ENCODE data around the gene CMIP.
"Not testable (repeated sequence)": the region's sequence is repeated elsewhere in the genome, so short reads cannot be mapped to it uniquely, and the experiment has no call there.

The CMIP gene

DNA sequence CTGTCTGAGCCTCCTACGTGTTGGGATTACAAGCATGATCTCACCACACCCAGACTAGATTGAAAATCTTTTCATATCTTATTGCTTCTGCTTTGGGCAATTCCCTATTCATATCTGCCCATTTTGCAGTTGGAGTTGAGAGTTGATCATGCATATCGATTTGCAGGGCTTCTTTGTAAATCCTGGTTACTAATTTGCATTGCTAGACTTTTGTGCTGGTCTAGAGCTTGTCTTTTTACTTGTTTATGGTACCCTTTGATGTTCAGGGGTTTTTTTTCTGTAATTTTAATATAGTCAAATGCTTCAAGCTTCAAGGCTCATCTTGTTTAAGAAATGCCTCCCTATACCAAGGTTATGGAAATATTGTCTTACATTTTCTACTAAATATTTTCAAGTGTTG is 23.5 kb upstream of the CMIP start:
- no peaks in the 10 kb centered on the region for H3K27me3 ChIP-seq (ENCODE audit: control insufficient read depth in 2 of 2, insufficient read depth in 2 of 2, low read length in 2 of 2)
- no peaks in the 10 kb centered on the region for H3K36me3 ChIP-seq (ENCODE audit: control insufficient read depth in 2 of 2, insufficient read depth in 2 of 2, low read length in 2 of 2)
- H3K27ac ChIP-seq (ENCODE audit: low read depth in 2 of 2, low read length in 2 of 2): no peak overlapping the region
- H3K4me3 ChIP-seq (ENCODE audit: low read length in 2 of 2): no peak overlapping the region
- no peaks in the 10 kb centered on the region for H3K9me3 ChIP-seq (ENCODE audit: control insufficient read depth in 2 of 2, low read length in 2 of 2)
- peaks cover 0 to 2% of the 10 kb centered on the region in 2 donors for H3K4me1 ChIP-seq (ENCODE audit: control insufficient read depth in 2 of 2, insufficient read depth in 2 of 2, low read length in 2 of 2)
- H3K9ac ChIP-seq (ENCODE audit: low read depth in 1 of 2, low read length in 2 of 2): no peak overlapping the region

DNA sequence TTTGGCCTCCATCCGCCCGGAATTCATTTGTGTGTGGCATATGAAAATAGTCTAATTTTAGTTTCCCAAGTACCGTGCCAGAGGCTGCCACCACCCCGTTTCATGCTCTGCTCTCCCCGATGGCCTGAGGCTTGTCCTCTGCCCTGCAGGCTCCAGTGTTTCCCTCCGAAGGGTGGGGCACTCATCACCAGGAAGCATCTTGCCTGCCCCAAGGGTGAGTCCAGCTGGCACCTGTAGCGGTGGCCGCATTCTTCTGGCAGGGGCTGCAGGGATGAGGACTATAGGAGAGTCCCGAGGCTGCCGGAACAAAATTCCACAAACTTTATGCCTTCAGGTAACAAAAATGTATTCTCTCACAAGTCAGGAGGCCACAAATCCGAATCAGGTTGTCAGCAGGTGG is 23.1 kb upstream of the CMIP start:
- no peaks in the 10 kb centered on the region for H3K27me3 ChIP-seq (ENCODE audit: control insufficient read depth in 2 of 2, insufficient read depth in 2 of 2, low read length in 2 of 2)
- no peak overlapping the region for H3K4me3 ChIP-seq (ENCODE audit: low read length in 2 of 2)
- no peak overlapping the region for H3K27ac ChIP-seq (ENCODE audit: low read depth in 2 of 2, low read length in 2 of 2)
- H3K36me3 ChIP-seq (ENCODE audit: control insufficient read depth in 2 of 2, insufficient read depth in 2 of 2, low read length in 2 of 2): no peaks in the 10 kb centered on the region
- H3K4me1 ChIP-seq (ENCODE audit: control insufficient read depth in 2 of 2, insufficient read depth in 2 of 2, low read length in 2 of 2): peaks cover 0 to 2% of the 10 kb centered on the region in 2 donors
- no peak overlapping the region for H3K9ac ChIP-seq (ENCODE audit: low read depth in 1 of 2, low read length in 2 of 2)
- no peaks in the 10 kb centered on the region for H3K9me3 ChIP-seq (ENCODE audit: control insufficient read depth in 2 of 2, low read length in 2 of 2)

DNA sequence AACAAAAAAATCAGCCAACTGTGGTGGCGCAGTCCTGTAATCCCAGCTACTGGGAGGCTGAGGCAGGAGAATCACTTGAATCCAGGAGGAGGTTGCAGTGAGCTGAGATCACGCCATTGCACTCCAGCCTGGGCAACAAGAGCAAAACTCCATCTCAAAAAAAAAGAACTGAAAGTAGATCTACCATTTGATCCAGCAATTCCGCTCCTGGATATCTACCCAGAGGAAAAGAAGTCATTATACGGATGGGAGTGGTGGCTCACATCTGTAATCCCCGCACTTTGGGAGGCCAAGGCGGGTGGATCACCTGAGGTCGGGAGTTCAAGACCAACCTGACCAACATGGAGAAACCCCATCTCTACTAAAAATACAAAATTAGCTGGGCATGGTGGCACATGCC is 22.5 kb upstream of the CMIP start:
- H3K9ac ChIP-seq (ENCODE audit: low read depth in 1 of 2, low read length in 2 of 2); H3K4me1 ChIP-seq (ENCODE audit: control insufficient read depth in 2 of 2, insufficient read depth in 2 of 2, low read length in 2 of 2); H3K27me3 ChIP-seq (ENCODE audit: control insufficient read depth in 2 of 2, insufficient read depth in 2 of 2, low read length in 2 of 2); H3K9me3 ChIP-seq (ENCODE audit: control insufficient read depth in 2 of 2, low read length in 2 of 2); H3K4me3 ChIP-seq (ENCODE audit: low read length in 2 of 2); H3K36me3 ChIP-seq (ENCODE audit: control insufficient read depth in 2 of 2, insufficient read depth in 2 of 2, low read length in 2 of 2); H3K27ac ChIP-seq (ENCODE audit: low read depth in 2 of 2, low read length in 2 of 2): not testable (repeated sequence)

DNA sequence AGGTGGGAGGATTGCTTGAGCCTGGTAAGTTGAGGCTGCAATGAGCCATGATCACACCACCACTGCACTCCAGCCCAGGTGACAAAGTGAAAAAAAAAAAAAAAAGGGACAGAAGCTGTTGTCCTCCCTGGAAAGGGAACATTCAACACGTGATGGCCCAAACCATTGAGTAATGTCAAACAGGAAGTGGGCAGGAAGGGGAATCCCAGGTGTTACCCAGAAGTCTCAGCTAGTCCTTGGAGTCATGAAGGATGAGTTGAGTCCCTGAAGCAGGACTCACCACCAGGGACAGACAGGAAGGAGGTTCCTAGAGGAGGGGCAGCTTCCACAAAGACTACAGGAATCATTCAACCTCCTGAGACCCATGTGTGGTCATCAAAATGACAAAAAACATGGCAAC is 19.8 kb upstream of the CMIP start:
- Histone ChIP-seq H3K4me3 (ENCODE audit: low read length in 2 of 2) (no peak overlapping the region), H3K27me3 (ENCODE audit: control insufficient read depth in 2 of 2, insufficient read depth in 2 of 2, low read length in 2 of 2) (no peaks in the 10 kb centered on the region), H3K36me3 (ENCODE audit: control insufficient read depth in 2 of 2, insufficient read depth in 2 of 2, low read length in 2 of 2) (no peaks in the 10 kb centered on the region), H3K27ac (ENCODE audit: low read depth in 2 of 2, low read length in 2 of 2) (no peak overlapping the region), H3K4me1 (ENCODE audit: control insufficient read depth in 2 of 2, insufficient read depth in 2 of 2, low read length in 2 of 2) (no peaks in the 10 kb centered on the region), H3K9ac (ENCODE audit: low read depth in 1 of 2, low read length in 2 of 2) (no peak overlapping the region), H3K9me3 (ENCODE audit: control insufficient read depth in 2 of 2, low read length in 2 of 2) (no peaks in the 10 kb centered on the region)

DNA sequence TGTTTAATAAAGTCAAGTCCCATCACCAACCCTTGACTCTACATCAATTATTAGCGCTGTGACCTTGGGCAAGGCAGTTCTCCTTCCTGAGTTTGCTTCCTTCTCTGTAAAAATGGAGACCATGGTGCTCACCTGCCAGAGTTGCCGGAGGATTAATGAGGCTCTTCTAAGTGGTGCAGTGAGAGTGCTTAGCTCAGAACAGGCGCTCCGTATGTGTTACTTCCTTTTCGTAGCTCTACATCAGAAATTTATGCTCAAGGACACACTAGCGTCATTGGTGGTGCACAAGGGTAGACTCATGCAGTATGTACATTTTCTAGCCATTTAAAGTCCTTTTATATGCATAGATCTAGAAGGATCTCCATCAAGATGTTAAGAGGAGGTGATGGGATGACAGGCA is 17.4 kb upstream of the CMIP start:
- H3K27ac ChIP-seq (ENCODE audit: low read depth in 2 of 2, low read length in 2 of 2): no peak overlapping the region
- no peaks in the 10 kb centered on the region for H3K27me3 ChIP-seq (ENCODE audit: control insufficient read depth in 2 of 2, insufficient read depth in 2 of 2, low read length in 2 of 2)
- H3K4me3 ChIP-seq (ENCODE audit: low read length in 2 of 2): no peak overlapping the region
- H3K9ac ChIP-seq (ENCODE audit: low read depth in 1 of 2, low read length in 2 of 2): no peak overlapping the region
- H3K9me3 ChIP-seq (ENCODE audit: control insufficient read depth in 2 of 2, low read length in 2 of 2): no peaks in the 10 kb centered on the region
- H3K36me3 ChIP-seq (ENCODE audit: control insufficient read depth in 2 of 2, insufficient read depth in 2 of 2, low read length in 2 of 2): no peaks in the 10 kb centered on the region
- no peaks in the 10 kb centered on the region for H3K4me1 ChIP-seq (ENCODE audit: control insufficient read depth in 2 of 2, insufficient read depth in 2 of 2, low read length in 2 of 2)

DNA sequence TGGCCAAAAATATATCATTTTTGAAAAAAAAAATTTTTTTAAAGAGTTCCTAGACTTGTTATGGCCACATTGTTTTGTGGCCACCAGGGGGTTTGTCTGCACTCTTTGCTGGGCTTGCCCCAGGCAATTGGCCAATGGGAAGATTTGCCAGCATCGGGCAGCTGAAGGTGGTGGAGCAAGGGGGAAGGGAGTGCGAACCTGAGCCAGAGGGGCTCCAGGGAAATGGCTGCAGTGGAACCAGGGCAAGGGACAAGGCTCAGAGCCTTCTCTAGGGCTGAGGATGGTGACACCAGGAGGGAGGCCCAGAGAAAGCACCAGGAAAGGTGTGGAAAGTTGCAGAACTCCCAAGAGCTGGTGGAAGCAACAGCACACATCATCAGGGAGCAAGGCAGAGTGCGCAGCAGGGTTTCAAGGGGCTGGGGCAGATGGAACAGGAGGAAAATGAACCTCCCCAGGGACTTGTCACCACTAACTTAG is 15.5 kb upstream of the CMIP start:
- no peaks in the 10 kb centered on the region for H3K27me3 ChIP-seq (ENCODE audit: control insufficient read depth in 2 of 2, insufficient read depth in 2 of 2, low read length in 2 of 2)
- H3K27ac ChIP-seq (ENCODE audit: low read depth in 2 of 2, low read length in 2 of 2): no peak overlapping the region
- H3K36me3 ChIP-seq (ENCODE audit: control insufficient read depth in 2 of 2, insufficient read depth in 2 of 2, low read length in 2 of 2): no peaks in the 10 kb centered on the region
- no peak overlapping the region for H3K9ac ChIP-seq (ENCODE audit: low read depth in 1 of 2, low read length in 2 of 2)
- no peaks in the 10 kb centered on the region for H3K4me1 ChIP-seq (ENCODE audit: control insufficient read depth in 2 of 2, insufficient read depth in 2 of 2, low read length in 2 of 2)
- no peak overlapping the region for H3K4me3 ChIP-seq (ENCODE audit: low read length in 2 of 2)
- H3K9me3 ChIP-seq (ENCODE audit: control insufficient read depth in 2 of 2, low read length in 2 of 2): no peaks in the 10 kb centered on the region

DNA sequence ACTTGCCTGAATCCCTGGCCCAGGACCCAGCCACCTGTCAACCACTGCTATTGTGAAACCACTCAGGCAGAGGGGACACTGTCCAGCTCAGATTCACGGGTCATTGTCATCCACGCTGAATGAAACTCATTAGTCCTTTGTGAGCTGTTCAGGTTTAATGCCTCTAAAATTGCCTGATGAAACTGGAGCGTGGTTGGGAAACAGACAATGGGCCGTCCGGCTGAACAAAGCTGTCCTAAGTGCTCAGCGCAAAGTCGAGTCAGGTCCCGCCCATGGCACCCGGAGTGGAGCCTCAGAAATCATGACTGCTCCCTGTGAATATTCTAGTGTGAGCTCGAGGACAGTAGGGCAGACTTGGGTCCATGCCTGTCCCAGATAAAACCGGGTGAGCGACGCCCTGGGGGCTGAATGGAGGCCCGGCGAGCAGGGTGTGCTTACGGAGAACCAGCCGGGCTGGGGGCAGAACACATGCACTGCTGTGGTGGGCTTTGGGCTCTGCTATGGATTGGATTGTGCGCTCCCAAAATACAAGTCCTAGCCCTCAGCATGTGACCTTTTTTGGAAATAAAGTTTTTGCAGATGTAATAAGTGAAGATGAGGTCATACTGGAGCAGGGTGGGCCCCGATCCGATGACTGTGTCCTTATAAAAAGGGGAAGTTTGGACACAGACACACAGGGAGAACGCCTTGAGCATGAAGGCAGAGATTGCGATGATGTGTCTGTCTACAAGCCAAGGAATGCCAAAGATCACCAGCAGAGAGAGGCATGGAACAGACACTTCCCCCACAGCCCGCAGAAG is 12.9 kb upstream of the CMIP start:
- Histone ChIP-seq H3K27ac (ENCODE audit: low read depth in 2 of 2, low read length in 2 of 2) (peak overlapping the region in 1 of 2 donors; percentile 27), H3K36me3 (ENCODE audit: control insufficient read depth in 2 of 2, insufficient read depth in 2 of 2, low read length in 2 of 2) (no peaks in the 10 kb centered on the region), H3K27me3 (ENCODE audit: control insufficient read depth in 2 of 2, insufficient read depth in 2 of 2, low read length in 2 of 2) (no peaks in the 10 kb centered on the region), H3K9me3 (ENCODE audit: control insufficient read depth in 2 of 2, low read length in 2 of 2) (no peaks in the 10 kb centered on the region), H3K9ac (ENCODE audit: low read depth in 1 of 2, low read length in 2 of 2) (no peak overlapping the region), H3K4me3 (ENCODE audit: low read length in 2 of 2) (no peak overlapping the region), H3K4me1 (ENCODE audit: control insufficient read depth in 2 of 2, insufficient read depth in 2 of 2, low read length in 2 of 2) (no peaks in the 10 kb centered on the region)

DNA sequence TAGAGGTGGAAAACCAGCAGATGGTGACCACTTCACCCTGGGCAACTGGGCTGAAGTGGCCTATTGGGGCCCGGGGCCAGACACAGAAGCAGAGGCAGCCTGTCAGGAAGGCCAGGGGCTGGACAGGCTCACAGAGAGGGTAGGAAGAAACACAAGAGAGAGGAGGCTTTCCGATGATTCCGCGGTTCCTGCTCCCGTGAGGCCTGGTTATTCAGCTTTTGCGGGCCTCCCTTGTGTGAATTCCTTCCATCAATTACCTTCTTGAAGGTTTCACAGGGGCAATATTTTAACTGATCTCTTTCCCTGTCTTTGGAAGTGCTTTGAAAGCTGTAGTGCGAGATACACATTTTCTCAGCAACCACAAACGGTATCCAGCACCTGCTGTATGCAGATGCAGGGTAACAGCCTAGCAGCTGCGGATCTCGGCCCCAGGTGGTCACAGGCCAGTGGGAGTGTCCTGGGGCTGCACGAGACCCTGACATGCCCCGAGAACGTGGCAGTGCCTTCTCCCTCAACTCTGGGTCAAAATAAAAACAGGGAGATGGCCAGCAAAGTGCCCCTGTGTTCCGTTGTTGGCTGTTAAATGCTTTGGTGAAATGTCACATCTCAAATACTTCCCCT is 11.6 kb upstream of the CMIP start:
- no peak overlapping the region for H3K4me3 ChIP-seq (ENCODE audit: low read length in 2 of 2)
- peak overlapping the region in 1 of 2 donors; percentile 16 for H3K27ac ChIP-seq (ENCODE audit: low read depth in 2 of 2, low read length in 2 of 2)
- no peaks in the 10 kb centered on the region for H3K4me1 ChIP-seq (ENCODE audit: control insufficient read depth in 2 of 2, insufficient read depth in 2 of 2, low read length in 2 of 2)

DNA sequence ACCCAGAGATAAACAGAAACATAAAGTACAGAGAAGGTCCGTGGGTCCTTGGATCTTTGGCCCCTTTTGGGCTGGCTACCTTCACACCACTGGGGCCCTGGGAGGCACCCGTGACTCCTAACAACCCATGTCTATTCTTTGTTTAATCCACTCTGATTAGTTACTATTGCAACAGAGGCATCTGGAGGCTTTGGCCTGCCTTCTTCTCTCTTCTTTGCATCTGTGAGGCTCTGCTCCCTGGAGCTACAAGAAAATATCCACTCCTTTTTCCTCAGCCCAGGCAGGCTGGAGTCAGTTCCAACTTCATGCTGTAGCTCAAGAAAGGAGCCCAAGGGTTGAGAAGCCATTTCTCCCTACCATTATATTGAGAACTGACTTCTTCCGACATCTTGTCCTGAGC is 9.5 kb upstream of the CMIP start:
- no peak overlapping the region for H3K27ac ChIP-seq (ENCODE audit: low read depth in 2 of 2, low read length in 2 of 2)
- H3K4me3 ChIP-seq (ENCODE audit: low read length in 2 of 2): no peak overlapping the region
- H3K9ac ChIP-seq (ENCODE audit: low read depth in 1 of 2, low read length in 2 of 2): no peak overlapping the region
- H3K9me3 ChIP-seq (ENCODE audit: control insufficient read depth in 2 of 2, low read length in 2 of 2): no peaks in the 10 kb centered on the region
- no peaks in the 10 kb centered on the region for H3K36me3 ChIP-seq (ENCODE audit: control insufficient read depth in 2 of 2, insufficient read depth in 2 of 2, low read length in 2 of 2)
- H3K4me1 ChIP-seq (ENCODE audit: control insufficient read depth in 2 of 2, insufficient read depth in 2 of 2, low read length in 2 of 2): no peaks in the 10 kb centered on the region
- peaks cover 4 to 6% of the 10 kb centered on the region in 2 donors for H3K27me3 ChIP-seq (ENCODE audit: control insufficient read depth in 2 of 2, insufficient read depth in 2 of 2, low read length in 2 of 2)

More for the DNA sequence above, 11.6 kb upstream of the CMIP start:
- H3K9me3 ChIP-seq (ENCODE audit: control insufficient read depth in 2 of 2, low read length in 2 of 2): no peaks in the 10 kb centered on the region
- H3K27me3 ChIP-seq (ENCODE audit: control insufficient read depth in 2 of 2, insufficient read depth in 2 of 2, low read length in 2 of 2): peaks cover 0 to 4% of the 10 kb centered on the region in 2 donors
- H3K9ac ChIP-seq (ENCODE audit: low read depth in 1 of 2, low read length in 2 of 2): no peak overlapping the region
- no peaks in the 10 kb centered on the region for H3K36me3 ChIP-seq (ENCODE audit: control insufficient read depth in 2 of 2, insufficient read depth in 2 of 2, low read length in 2 of 2)

DNA sequence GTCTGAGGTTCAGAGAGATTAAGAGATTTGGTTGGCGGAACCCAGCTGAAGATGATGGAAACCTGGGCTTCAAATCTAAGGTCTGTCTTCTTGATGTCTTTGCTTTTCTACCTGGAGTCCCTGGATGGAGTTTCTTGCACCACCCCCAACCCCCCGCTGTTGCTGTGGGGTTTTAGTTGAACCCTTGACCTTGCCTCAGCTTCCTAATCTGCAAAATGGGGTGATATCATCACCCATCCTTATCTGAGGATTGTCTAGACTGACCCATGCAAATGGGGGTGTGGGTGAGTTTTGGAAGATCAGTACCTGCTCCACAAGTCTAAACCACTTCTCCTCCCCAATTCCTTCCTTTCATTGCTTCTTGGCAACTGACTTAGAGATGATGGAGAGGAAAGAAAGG is 9.0 kb upstream of the CMIP start:
- Histone ChIP-seq H3K4me3 (ENCODE audit: low read length in 2 of 2) (no peak overlapping the region), H3K4me1 (ENCODE audit: control insufficient read depth in 2 of 2, insufficient read depth in 2 of 2, low read length in 2 of 2) (no peaks in the 10 kb centered on the region), H3K27me3 (ENCODE audit: control insufficient read depth in 2 of 2, insufficient read depth in 2 of 2, low read length in 2 of 2) (peaks cover 4 to 6% of the 10 kb centered on the region in 2 donors), H3K36me3 (ENCODE audit: control insufficient read depth in 2 of 2, insufficient read depth in 2 of 2, low read length in 2 of 2) (no peaks in the 10 kb centered on the region), H3K9me3 (ENCODE audit: control insufficient read depth in 2 of 2, low read length in 2 of 2) (no peaks in the 10 kb centered on the region), H3K9ac (ENCODE audit: low read depth in 1 of 2, low read length in 2 of 2) (no peak overlapping the region), H3K27ac (ENCODE audit: low read depth in 2 of 2, low read length in 2 of 2) (no peak overlapping the region)

Data from mucosa of rectum (tissue), 2 donors.